CD4-positive, alpha-beta T cell treated with Interleukin-10 for 1 hour (primary cell): ENCODE measurements around the gene TRAF1.
A peak's percentile ranks its signal among the peaks of the same experiment; 100 is the strongest.

Experiments
- DNase-seq: peaks from one replicate; pipeline ENCODE4 v3.0.0-alpha.2; 2020

TRAF1 gene

GRCh38 chr9:120885958-120886357 is 40.6 kb downstream of the TRAF1 start:
- no peak for DNase-seq

- DNase-seq: no peak
Measured at GRCh38 chr9:120885457-120885856, 41.1 kb downstream of the TRAF1 start.

GRCh38 chr9:120883608-120883996 is 43.0 kb downstream of the TRAF1 start:
- DNase-seq: no peak

- DNase-seq: peak; percentile 48
Measured at GRCh38 chr9:120882935-120883607, 43.5 kb downstream of the TRAF1 start.

- DNase-seq: peak; percentile 39
Measured at GRCh38 chr9:120879446-120879845, 47.1 kb downstream of the TRAF1 start.

- no peak for DNase-seq
Measured at GRCh38 chr9:120878188-120879130, 48.1 kb downstream of the TRAF1 start.

- DNase-seq: peak; percentile 71
Measured at GRCh38 chr9:120877276-120878034, 49.1 kb downstream of the TRAF1 start.

GRCh38 chr9:120876842-120877240 is 49.8 kb downstream of the TRAF1 start, which contains the start of gene PHF19:
TSS of gene PHF19 (minus strand) at chr9:120877188. CDS start at chr9:120874741, 2,447 bp downstream.
- no peak for DNase-seq

GRCh38 chr9:120875954-120876841 is 50.4 kb downstream of the TRAF1 start:
- peak; percentile 88 for DNase-seq

- no peak for DNase-seq
Measured at GRCh38 chr9:120875643-120875953, 51.0 kb downstream of the TRAF1 start.

- DNase-seq: no peak
Measured at GRCh38 chr9:120875195-120875565, 51.4 kb downstream of the TRAF1 start.

GRCh38 chr9:120874226-120875194 is 52.1 kb downstream of the TRAF1 start:
- no peak for DNase-seq

GRCh38 chr9:120873512-120873911 is 53.1 kb downstream of the TRAF1 start:
- DNase-seq: no peak

GRCh38 chr9:120872791-120873502 is 53.6 kb downstream of the TRAF1 start:
- no peak for DNase-seq

- no peak for DNase-seq
Measured at GRCh38 chr9:120870206-120870605, 56.4 kb downstream of the TRAF1 start.

- no peak for DNase-seq
Measured at GRCh38 chr9:120869726-120870125, 56.9 kb downstream of the TRAF1 start.

- DNase-seq: no peak
Measured at GRCh38 chr9:120869360-120869687, 57.3 kb downstream of the TRAF1 start.

GRCh38 chr9:120868676-120869359 is 57.8 kb downstream of the TRAF1 start:
- DNase-seq: peak; percentile 97

- no peak for DNase-seq
Measured at GRCh38 chr9:120868339-120868675, 58.3 kb downstream of the TRAF1 start.

GRCh38 chr9:120867676-120868338 is 58.8 kb downstream of the TRAF1 start:
- DNase-seq: no peak
